A673 (cell line): ENCODE results near the gene NCR3LG1.

ENCODE experiments used
- CTCF ChIP-seq: fragments of 300-800, 200-600 bp; sonication (generic); conservative IDR thresholded peaks from 2 replicates; pipeline ENCODE4 v1.5.1; 2017; ENCODE audit warnings: low read depth, mild to moderate bottlenecking, antibody characterized with exemption, low read length, moderate library complexity, mixed read lengths
- EZH2 ChIP-seq: fragments of 200-600 bp; sonication (generic); IDR thresholded peaks from 2 replicates; pipeline ENCODE4 v1.6.1; 2017; ENCODE audit warnings: borderline replicate concordance, low read depth, mild to moderate bottlenecking, mixed read lengths, antibody characterized with exemption, low read length; ENCODE audit not compliant: poor library complexity, severe bottlenecking

GRCh38 chr11:17343907-17344306, 7.7 kb upstream of the NCR3LG1 start:
- no peak for TF ChIP-seq CTCF
- no peak for TF ChIP-seq EZH2
